Adrenal gland (tissue), 19 donors: ENCODE measurements around the gene ITGA2B. TPM values are rescaled to one million over a fixed set of nuclear protein-coding genes. Genes with fewer than 3 reads are reported as not detected.
A peak's percentile ranks its signal among the peaks of the same experiment; 100 is the strongest.

Source experiments
- DNase-seq, 7 donors: peaks; one replicate each; pipeline ENCODE4 v3.0.0-alpha.2; 2019 to 2020
- H3K27ac ChIP-seq, 5 donors: fragments of 200-600 bp; sonication (generic) in 4 of 5; 1 replicate in 3 of 5; 2 replicates in 2 of 5; pipeline versions ENCODE4 v1.5.1 to v1.8.0; 2016 to 2020; ENCODE audit warnings: mild to moderate bottlenecking in 1 of 5
- H3K27me3 ChIP-seq: fragments of 200-600 bp; 2 replicates; pipeline ENCODE4 v1.8.0; 2021
- H3K36me3 ChIP-seq, 2 donors: fragments of 200-600 bp; replicated peaks in 1 of 2; 1 replicate in 1 of 2; 2 replicates in 1 of 2; pipeline versions ENCODE4 v1.5.1 to v1.8.0; 2018 to 2022
- H3K4me1 ChIP-seq, 2 donors: fragments of 200-600 bp; replicated peaks in 1 of 2; 1 replicate in 1 of 2; 2 replicates in 1 of 2; pipeline versions ENCODE4 v1.5.1 to v1.8.0; 2018 to 2021
- H3K4me3 ChIP-seq, 4 donors: fragments of 200-600 bp; sonication (generic) in 3 of 4; one replicate each; pipeline ENCODE4 v1.5.1; 2016 to 2018
- H3K9me3 ChIP-seq, 3 donors: fragments of 200-600 bp; sonication (generic) in 1 of 3; replicated peaks in 1 of 3; 1 replicate in 2 of 3; 2 replicates in 1 of 3; pipeline versions ENCODE4 v1.5.1 to v1.8.0; 2016 to 2021
- CTCF ChIP-seq, 6 experiments: fragments of 450-650 bp in 4 of 6; fragments of 200-600 bp in 2 of 6; sonication (generic) in 1 of 6; IDR thresholded peaks; 1 replicate in 5 of 6; 2 replicates in 1 of 6; pipeline versions ENCODE4 v1.5.1 to v1.8.0; 2016 to 2021; ENCODE audit warnings: antibody characterized with exemption in 6 of 6, mild to moderate bottlenecking in 2 of 6, moderate library complexity in 1 of 6
- POLR2A ChIP-seq, 2 donors: fragments of 450-650 bp; IDR thresholded peaks; one replicate each; pipeline ENCODE4 v1.6.1; 2017; ENCODE audit warnings: antibody characterized with exemption in 2 of 2, mild to moderate bottlenecking in 2 of 2, moderate library complexity in 1 of 2
- WGBS, 4 donors: extraction: QIAGEN DNeasy Blood & Tissue Kit in 2 of 4; methylation state at CpG; one replicate each; pipeline versions ENCODE4 v1.1.5 to v1.1.7; 2013 to 2017; 5-methylcytosine and 5-hydroxymethylcytosine counted together
- intact Hi-C, 2 donors: fragments of 100-400 bp; cut with DNase I; formaldehyde crosslinking; loops; one replicate each; pipeline versions ENCODE4 v1.14.1 to v1.15.0; 2022 to 2023
- long read RNA-seq, 10 donors: library from polyadenylated mRNA in 3 of 10; unstranded in 2 of 10; stranded (forward) in 1 of 10; transcript quantifications; one replicate each; pipeline ENCODE4 v2.0.0 and lab custom pipeline, GENCODE V29; 2021 to 2026
- polyA plus RNA-seq, 3 donors: library from polyadenylated mRNA; stranded (reverse); fragments of 200-250 nt in 2 of 3; fragments of 350-450 nt in 1 of 3; fragmentation: Illumina TruSeq in 1 of 3; extraction: RNeasy Lipid Tissue Mini Kit (QIAGEN cat#74804) in 1 of 3; gene quantifications; one replicate each; pipeline ENCODE4 v1.2.3, GENCODE V29; 2013 to 2014
- total RNA-seq, 9 donors: library from RNA; depleted of rRNA in 4 of 9; stranded (reverse); fragments of >200 nt in 4 of 9; fragments of 120-200 nt in 1 of 9; fragmentation: NEBNext Ultra II Directional in 1 of 9; extraction: Animal tissue kit (Norgen Biotek cat#: 25700) in 1 of 9; gene quantifications; one replicate each; pipeline versions ENCODE4 v1.1.0 to v1.2.4, GENCODE V29; 2013 to 2023
- donor health status: healthy with polysubstance abuse.
- donor health status: Bipolar disorder and iron deficiency.
- donor health status: DM: yes; HTN: yes; CAD: no.
- donor health status: DM: no; HTN: no; CAD: no.
- donor health status: DM: no; HTN: no; CAD: no.
- donor health status: DM: yes; HTN: yes; CAD: no.

The ITGA2B gene
- total RNA-seq (1 to 10 TPM in 3 of 9 donors, under 1 TPM in 5, not detected in 1; 0.06 to 3.2 (median 0.72) TPM), polyA plus RNA-seq (1 to 10 TPM in 1 of 3 donors, under 1 TPM in 2; 0.07 to 1.7 (median 0.88) TPM)
- long read RNA-seq, donor 1 = 0 reads
- long read RNA-seq, donor 2 = 0 reads
- long read RNA-seq, donor 3 = 0 reads
- long read RNA-seq, donor 4 = 0 reads
- long read RNA-seq, donor 5, partial matches to known transcripts = 1 of 1 reads
- long read RNA-seq, donor 5, other reads (novel, unspliced or antisense) = 0 of 1 reads
- long read RNA-seq, donor 6, partial matches to known transcripts = 0 of 1 reads
- long read RNA-seq, donor 6, other reads (novel, unspliced or antisense) = 1 of 1 reads
- long read RNA-seq, donor 7 = 0 reads
- long read RNA-seq, donor 8 = 0 reads
- long read RNA-seq, donor 9 = 0 reads
- long read RNA-seq, donor 10 = 0 reads

GRCh38 chr17:44389281-44389680, at the start of gene ITGA2B:
ITGA2B (minus strand) TSS chr17:44389649; CDS start chr17:44389473, 176 bp downstream.
- peaks cover 0 to 11% of the 10 kb centered on the region in 2 donors for H3K4me1 ChIP-seq
- WGBS, 4 donors = 22 to 100% (median 35%) methylated on average over 1 of the region's 1 CpG
- H3K4me3 ChIP-seq = no peak within 1 kb of the TSS
- H3K27ac ChIP-seq = no peak within 1 kb of the TSS
- intact Hi-C loops = no loop called here
- H3K36me3 ChIP-seq = no peaks in the 10 kb centered on the region
- H3K9me3 ChIP-seq = no peaks in the 10 kb centered on the region
- peaks cover 4% of the 10 kb centered on the region for H3K27me3 ChIP-seq
- no peak for DNase-seq
- TF ChIP-seq CTCF (IDR thresholded peaks at IDR 0.05) (no peak), POLR2A (IDR thresholded peaks at IDR 0.05) (no peak)

- no peaks in the 10 kb centered on the region for H3K27me3 ChIP-seq
- H3K4me1 ChIP-seq = peaks cover 0 to 10% of the 10 kb centered on the region in 2 donors
- H3K27ac ChIP-seq = no peak overlapping the region
- TF ChIP-seq CTCF (IDR thresholded peaks at IDR 0.05) (no peak), POLR2A (IDR thresholded peaks at IDR 0.05) (no peak)
- DNase-seq = no peak
- H3K4me3 ChIP-seq = no peak overlapping the region
- WGBS, 4 donors = 51 to 70% (median 58%) methylated on average over 3 of the region's 3 CpGs
- no peaks in the 10 kb centered on the region for H3K9me3 ChIP-seq
- H3K36me3 ChIP-seq = peaks cover 0 to 10% of the 10 kb centered on the region in 2 donors
- intact Hi-C loops = no loop called here
Observed at GRCh38 chr17:44439168-44439567, 49.7 kb upstream of the ITGA2B start.

- intact Hi-C loops = no loop called here
- no peak overlapping the region for H3K27ac ChIP-seq
- 43 to 48% (median 47%) methylated on average over 2 of the region's 2 CpGs for WGBS, 4 donors
Observed at GRCh38 chr17:44438636-44439035, 49.2 kb upstream of the ITGA2B start.

GRCh38 chr17:44436336-44436735, 46.9 kb upstream of the ITGA2B start:
- Histone ChIP-seq H3K27ac (no peak overlapping the region), H3K36me3 (peaks cover 0 to 32% of the 10 kb centered on the region in 2 donors), H3K27me3 (no peaks in the 10 kb centered on the region), H3K4me3 (no peak overlapping the region), H3K4me1 (peaks cover 0 to 10% of the 10 kb centered on the region in 2 donors), H3K9me3 (no peaks in the 10 kb centered on the region)
- DNase-seq = no peak
- 88 to 94% (median 91%) methylated on average over 2 of the region's 2 CpGs for WGBS, 4 donors
- intact Hi-C loops = no loop called here
- TF ChIP-seq POLR2A (IDR thresholded peaks at IDR 0.05) = no peak
- TF ChIP-seq CTCF (IDR thresholded peaks at IDR 0.05) = no peak

More at GRCh38 chr17:44438636-44439035, 49.2 kb upstream of the ITGA2B start:
- Histone ChIP-seq H3K9me3 (no peaks in the 10 kb centered on the region), H3K27me3 (no peaks in the 10 kb centered on the region), H3K4me1 (peaks cover 0 to 10% of the 10 kb centered on the region in 2 donors), H3K36me3 (peaks cover 0 to 14% of the 10 kb centered on the region in 2 donors), H3K4me3 (no peak overlapping the region)
- no peak for TF ChIP-seq CTCF (IDR thresholded peaks at IDR 0.05)
- no peak for TF ChIP-seq POLR2A (IDR thresholded peaks at IDR 0.05)
- DNase-seq = peak in 1 of 7 donors; percentile 60
